GM12878 (cell line): ENCODE results near the gene RFXANK. TPM values are rescaled to one million over a fixed set of nuclear protein-coding genes. Genes with fewer than 3 reads are reported as not detected.

ENCODE experiments used
- ATF2 ChIP-seq: IDR thresholded peaks from 2 replicates; pipeline ENCODE4 v1.6.1; 2012; ENCODE audit warnings: low read length, inconsistent platforms
- BCL11A ChIP-seq: IDR thresholded peaks from 2 replicates; pipeline ENCODE4 v1.6.1; 2011; ENCODE audit warnings: low read depth, low read length
- BCL3 ChIP-seq: IDR thresholded peaks from 2 replicates; pipeline ENCODE4 v1.6.1; 2011; ENCODE audit warnings: borderline replicate concordance, low read depth, mild to moderate bottlenecking, moderate library complexity, low read length; ENCODE audit not compliant: insufficient read depth, poor library complexity, severe bottlenecking
- BHLHE40 ChIP-seq, 2 experiments: fragments of 450-650 bp in 1 of 2; IDR thresholded peaks; 2 replicates each; pipeline ENCODE4 v1.6.1; 2011 to 2017; ENCODE audit warnings: low read depth in 2 of 2, borderline replicate concordance in 1 of 2, improper control_type of control experiment in 1 of 2, low read length in 1 of 2, mild to moderate bottlenecking in 1 of 2
- CEBPB ChIP-seq, 2 experiments: fragments of 150-350 bp in 1 of 2; IDR thresholded peaks; 2 replicates each; pipeline ENCODE4 v1.6.1; 2012 to 2014; ENCODE audit warnings: low read depth in 2 of 2, low read length in 2 of 2, borderline replicate concordance in 1 of 2, inconsistent platforms in 1 of 2
- EED ChIP-seq: sonication (generic); IDR thresholded peaks from 2 replicates; pipeline ENCODE4 v1.6.1; 2016; ENCODE audit warnings: antibody characterized with exemption, low read depth
- EGR1 ChIP-seq, 2 experiments: IDR thresholded peaks; 1 replicate in 1 of 2; 2 replicates in 1 of 2; pipeline ENCODE4 v1.6.1; 2011 to 2012; ENCODE audit warnings: low read depth in 2 of 2, low read length in 2 of 2, borderline replicate concordance in 1 of 2, mild to moderate bottlenecking in 1 of 2, moderate library complexity in 1 of 2
- EP300 ChIP-seq, 2 experiments: fragments of 150-350 bp in 1 of 2; IDR thresholded peaks; 2 replicates each; pipeline ENCODE4 v1.6.1; 2011 to 2012; ENCODE audit warnings: low read depth in 2 of 2, low read length in 2 of 2, borderline replicate concordance in 1 of 2, improper control_type of control experiment in 1 of 2, inconsistent platforms in 1 of 2; ENCODE audit not compliant: control insufficient read depth in 1 of 2
- ETV6 ChIP-seq, 2 experiments: fragments of 450-650 bp in 1 of 2; IDR thresholded peaks in 1 of 2; conservative IDR thresholded peaks in 1 of 2; 2 replicates each; pipeline ENCODE4 v1.6.1; 2014; ENCODE audit warnings: antibody characterized with exemption in 1 of 2, borderline replicate concordance in 1 of 2, low read depth in 1 of 2, mild to moderate bottlenecking in 1 of 2, moderate library complexity in 1 of 2
- GATAD2B ChIP-seq: fragments of 450-650 bp; conservative IDR thresholded peaks from 2 replicates; pipeline ENCODE4 v1.6.1; 2017; ENCODE audit warnings: low read depth, mild to moderate bottlenecking, moderate library complexity
- HDGF ChIP-seq: fragments of 450-650 bp; IDR thresholded peaks from 2 replicates; pipeline ENCODE4 v1.6.1; 2016; ENCODE audit warnings: antibody characterized with exemption
- IKZF1 ChIP-seq: fragments of 450-650 bp; conservative IDR thresholded peaks from 2 replicates; pipeline ENCODE4 v1.6.1; 2017; ENCODE audit warnings: antibody characterized with exemption, mild to moderate bottlenecking
- IKZF2 ChIP-seq, 2 experiments: fragments of 450-650 bp; IDR thresholded peaks; 2 replicates each; pipeline ENCODE4 v1.6.1; 2017; ENCODE audit warnings: mild to moderate bottlenecking in 2 of 2, moderate library complexity in 2 of 2
- IRF3 ChIP-seq: fragments of 450-650 bp; IDR thresholded peaks from 2 replicates; pipeline ENCODE4 v1.6.1; 2014; ENCODE audit warnings: mild to moderate bottlenecking
- MEF2A ChIP-seq: IDR thresholded peaks from 2 replicates; pipeline ENCODE4 v1.6.1; 2011; ENCODE audit warnings: low read depth, mild to moderate bottlenecking, low read length, moderate library complexity; ENCODE audit not compliant: insufficient read depth
- NR2F1 ChIP-seq: fragments of 450-650 bp; conservative IDR thresholded peaks from 2 replicates; pipeline ENCODE4 v1.6.1; 2017; ENCODE audit warnings: mild to moderate bottlenecking
- RB1 ChIP-seq: fragments of 450-650 bp; formaldehyde crosslinking; IDR thresholded peaks from 2 replicates; pipeline ENCODE4 v1.6.1; 2017; ENCODE audit warnings: mild to moderate bottlenecking, borderline replicate concordance
- SIN3A ChIP-seq: IDR thresholded peaks from 2 replicates; pipeline ENCODE4 v1.6.1; 2012; ENCODE audit warnings: low read depth, low read length, improper control_type of control experiment
- SPI1 ChIP-seq: IDR thresholded peaks from 2 replicates; pipeline ENCODE4 v1.6.1; 2011; ENCODE audit warnings: low read depth, mild to moderate bottlenecking, low read length, moderate library complexity, borderline replicate concordance; ENCODE audit not compliant: insufficient read depth
- SRF ChIP-seq, 2 experiments: IDR thresholded peaks; 2 replicates each; pipeline ENCODE4 v1.6.1; 2011; ENCODE audit warnings: low read depth in 2 of 2, low read length in 2 of 2, mild to moderate bottlenecking in 1 of 2, moderate library complexity in 1 of 2
- TCF12 ChIP-seq: IDR thresholded peaks from 2 replicates; pipeline ENCODE4 v1.6.1; 2011; ENCODE audit warnings: low read depth, mild to moderate bottlenecking, low read length
- polyA plus RNA-seq, 11 experiments: library from polyadenylated mRNA; depleted of rRNA in 4 of 11; unstranded in 6 of 11; stranded (reverse) in 5 of 11; fragments of >200 nt; fragmentation: Nextera tagmentation in 4 of 11; fragmentation: Illumina TruSeq in 1 of 11; extraction: Ambion mirVana in 4 of 11; extraction: Trizol in 1 of 11; gene quantifications; 1 replicate in 1 of 11; 2 replicates in 10 of 11; pipeline versions ENCODE4 v1.2.1 to v1.2.3, GENCODE V29; 2011 to 2016; ENCODE audit warnings: inconsistent platforms in 2 of 11, missing spikeins in 2 of 11, low read depth in 1 of 11
- total RNA-seq, 4 experiments: library from RNA; depleted of rRNA in 3 of 4; stranded (reverse); fragments of >200 nt in 3 of 4; fragmentation: Illumina TruSeq in 1 of 4; extraction: Trizol in 1 of 4; gene quantifications; 2 replicates each; pipeline versions ENCODE4 v1.2.1 to v1.2.3, GENCODE V29; 2013 to 2021

RFXANK gene
- total and polyA plus RNA-seq, 10 of the 15 experiments (the other 5 are each of a cell fraction or from before 2014, with no cell fraction given), result 70.8 to 125 (median 95.7) TPM

GRCh38 chr19:19160461-19161035 is 31.5 kb upstream of the RFXANK start (continued):
- TF ChIP-seq ATF2 (no peak), IKZF2 (IDR thresholded peaks at IDR 0.05) (peak; percentile 84 to 85), SRF (IDR thresholded peaks at IDR 0.05; ENCODE audit: low read depth in 2 of 2, low read length in 2 of 2) (0 out of 4 replicates have a peak, but pooled peaks of 1 of the 2 experiments have one; percentile 9), IRF3 (no peak), SPI1 (peak; percentile 93), BCL3 (peak; percentile 78), EED (peak; percentile 82), HDGF (peak; percentile 45; the same call in 1 of the 2 replicates), EGR1 (IDR thresholded peaks at IDR 0.05; ENCODE audit: borderline replicate concordance in 1 of 2, low read depth in 2 of 2, low read length in 2 of 2) (peak in 1 of 2 experiments; percentile 67; a peak in 2 of 3 replicates), ETV6 (conservative IDR thresholded peaks at IDR 0.05 in 1 of 2, IDR thresholded peaks at IDR 0.05 in 1 of 2; ENCODE audit: borderline replicate concordance in 1 of 2, low read depth in 1 of 2) (no peak), BHLHE40 (IDR thresholded peaks at IDR 0.05; ENCODE audit: borderline replicate concordance in 1 of 2, low read depth in 2 of 2, low read length in 1 of 2) (peak in 1 of 2 experiments; percentile 78; a peak in 2 of 4 replicates), GATAD2B (peak; percentile 93), BCL11A (peak; percentile 74), RB1 (no peak), NR2F1 (peak; percentile 73), CEBPB (IDR thresholded peaks at IDR 0.05; ENCODE audit: borderline replicate concordance in 1 of 2, low read depth in 2 of 2, low read length in 2 of 2) (no peak), SIN3A (no peak), MEF2A (0 out of 2 replicates have a peak, but pooled peaks have one; percentile 17), IKZF1 (peak; percentile 92), TCF12 (peak; percentile 93), EP300 (IDR thresholded peaks at IDR 0.05; ENCODE audit: borderline replicate concordance in 1 of 2, control insufficient read depth in 1 of 2, low read depth in 2 of 2, low read length in 2 of 2) (peak in 1 of 2 experiments; percentile 38; a peak in 2 of 4 replicates)
